Measurements from ENCODE around the gene UMODL1.

Gene UMODL1

DNA sequence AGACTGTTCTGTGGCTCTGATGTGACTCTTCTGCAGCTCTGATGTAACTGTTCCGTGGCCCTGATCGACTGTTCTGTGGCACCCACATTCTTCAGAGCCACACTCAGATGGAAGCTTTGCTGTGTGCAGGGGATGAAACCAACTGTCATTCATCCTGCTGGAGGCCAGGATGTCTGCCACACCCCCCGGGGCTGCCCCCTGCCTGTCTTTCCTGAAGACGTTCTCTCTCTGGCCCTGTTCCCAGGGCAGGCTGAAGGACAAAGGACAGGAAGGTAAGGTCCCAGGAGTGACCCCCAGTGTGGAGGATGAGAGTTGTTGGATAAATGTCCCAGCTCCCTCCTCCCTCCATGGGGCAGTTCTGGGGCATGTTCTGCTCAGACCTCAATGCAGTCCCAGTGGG lies 29.4 kb upstream of the UMODL1 start:
- no peak overlapping the region for H2AFZ ChIP-seq (ENCODE audit: low read depth, low read length)
- no peaks in the 10 kb centered on the region for H3K36me3 ChIP-seq (ENCODE audit: insufficient read depth, low read length)
- no peaks in the 10 kb centered on the region for H3K9me3 ChIP-seq (ENCODE audit: insufficient read depth, low read length, severe bottlenecking)
- H3K4me3 ChIP-seq (ENCODE audit: low read depth in 1 of 2, low read length in 2 of 2): no peak overlapping the region
- H3K27ac ChIP-seq (ENCODE audit: low read length): no peak overlapping the region
- H3K4me1 ChIP-seq (ENCODE audit: insufficient read depth, low read length): peaks cover 8% of the 10 kb centered on the region
- no peaks in the 10 kb centered on the region for H3K79me2 ChIP-seq (ENCODE audit: insufficient read depth, low read length)
- no peaks in the 10 kb centered on the region for H4K20me1 ChIP-seq (ENCODE audit: insufficient read depth, low read length)
- DNase-seq (no peak), ATAC-seq (ENCODE audit: insufficient read depth, low read depth) (no peak)
- H3K27me3 ChIP-seq (ENCODE audit: insufficient read depth, low read length, poor library complexity): no peaks in the 10 kb centered on the region
- TF ChIP-seq EZH2 (IDR thresholded peaks at IDR 0.05; ENCODE audit: borderline replicate concordance, low read depth, low read length, severe bottlenecking): no peak
- TF ChIP-seq, protein P1, sequence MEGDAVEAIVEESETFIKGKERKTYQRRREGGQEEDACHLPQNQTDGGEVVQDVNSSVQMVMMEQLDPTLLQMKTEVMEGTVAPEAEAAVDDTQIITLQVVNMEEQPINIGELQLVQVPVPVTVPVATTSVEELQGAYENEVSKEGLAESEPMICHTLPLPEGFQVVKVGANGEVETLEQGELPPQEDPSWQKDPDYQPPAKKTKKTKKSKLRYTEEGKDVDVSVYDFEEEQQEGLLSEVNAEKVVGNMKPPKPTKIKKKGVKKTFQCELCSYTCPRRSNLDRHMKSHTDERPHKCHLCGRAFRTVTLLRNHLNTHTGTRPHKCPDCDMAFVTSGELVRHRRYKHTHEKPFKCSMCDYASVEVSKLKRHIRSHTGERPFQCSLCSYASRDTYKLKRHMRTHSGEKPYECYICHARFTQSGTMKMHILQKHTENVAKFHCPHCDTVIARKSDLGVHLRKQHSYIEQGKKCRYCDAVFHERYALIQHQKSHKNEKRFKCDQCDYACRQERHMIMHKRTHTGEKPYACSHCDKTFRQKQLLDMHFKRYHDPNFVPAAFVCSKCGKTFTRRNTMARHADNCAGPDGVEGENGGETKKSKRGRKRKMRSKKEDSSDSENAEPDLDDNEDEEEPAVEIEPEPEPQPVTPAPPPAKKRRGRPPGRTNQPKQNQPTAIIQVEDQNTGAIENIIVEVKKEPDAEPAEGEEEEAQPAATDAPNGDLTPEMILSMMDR (IDR thresholded peaks at IDR 0.05; ENCODE audit: borderline replicate concordance, extremely low read depth, low read length, poor library complexity, severe bottlenecking): no peak
- H3K4me2 ChIP-seq (ENCODE audit: insufficient read depth, low read length): no peak overlapping the region
- no peak overlapping the region for H3K9ac ChIP-seq (ENCODE audit: low read depth, low read length)

DNA sequence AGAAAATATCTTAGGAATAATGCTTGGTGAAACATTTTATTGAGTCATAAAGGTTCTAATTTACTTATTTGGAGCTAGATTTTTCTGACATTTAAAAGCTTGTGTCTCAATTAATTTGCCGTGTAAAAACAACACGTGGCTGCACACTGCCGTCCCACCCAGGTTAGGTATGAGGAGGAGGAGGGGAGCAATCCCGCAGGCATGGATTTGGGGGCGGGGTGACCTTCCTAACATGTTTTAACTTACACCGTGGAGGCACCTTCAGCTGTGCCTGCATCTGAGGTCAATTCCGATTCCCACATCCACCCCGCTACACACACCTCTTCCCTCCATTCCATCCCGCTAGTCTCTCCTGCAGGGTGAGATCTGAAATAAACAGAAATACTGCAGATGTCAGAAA lies 28.5 kb upstream of the UMODL1 start:
- H3K4me3 ChIP-seq (ENCODE audit: low read depth in 1 of 2, low read length in 2 of 2): no peak overlapping the region
- H4K20me1 ChIP-seq (ENCODE audit: insufficient read depth, low read length): no peaks in the 10 kb centered on the region
- no peaks in the 10 kb centered on the region for H3K9me3 ChIP-seq (ENCODE audit: insufficient read depth, low read length, severe bottlenecking)
- H3K27me3 ChIP-seq (ENCODE audit: insufficient read depth, low read length, poor library complexity): no peaks in the 10 kb centered on the region
- no peak for TF ChIP-seq EZH2 (IDR thresholded peaks at IDR 0.05; ENCODE audit: borderline replicate concordance, low read depth, low read length, severe bottlenecking)
- TF ChIP-seq, protein P1 (IDR thresholded peaks at IDR 0.05; ENCODE audit: borderline replicate concordance, extremely low read depth, low read length, poor library complexity, severe bottlenecking): no peak
- no peak overlapping the region for H3K27ac ChIP-seq (ENCODE audit: low read length)
- H3K79me2 ChIP-seq (ENCODE audit: insufficient read depth, low read length): no peaks in the 10 kb centered on the region
- DNase-seq (no peak), ATAC-seq (ENCODE audit: insufficient read depth, low read depth) (no peak)
- H2AFZ ChIP-seq (ENCODE audit: low read depth, low read length): no peak overlapping the region
- no peaks in the 10 kb centered on the region for H3K36me3 ChIP-seq (ENCODE audit: insufficient read depth, low read length)
- H3K9ac ChIP-seq (ENCODE audit: low read depth, low read length): no peak overlapping the region
- peaks cover 8% of the 10 kb centered on the region for H3K4me1 ChIP-seq (ENCODE audit: insufficient read depth, low read length)
- no peak overlapping the region for H3K4me2 ChIP-seq (ENCODE audit: insufficient read depth, low read length)

DNA sequence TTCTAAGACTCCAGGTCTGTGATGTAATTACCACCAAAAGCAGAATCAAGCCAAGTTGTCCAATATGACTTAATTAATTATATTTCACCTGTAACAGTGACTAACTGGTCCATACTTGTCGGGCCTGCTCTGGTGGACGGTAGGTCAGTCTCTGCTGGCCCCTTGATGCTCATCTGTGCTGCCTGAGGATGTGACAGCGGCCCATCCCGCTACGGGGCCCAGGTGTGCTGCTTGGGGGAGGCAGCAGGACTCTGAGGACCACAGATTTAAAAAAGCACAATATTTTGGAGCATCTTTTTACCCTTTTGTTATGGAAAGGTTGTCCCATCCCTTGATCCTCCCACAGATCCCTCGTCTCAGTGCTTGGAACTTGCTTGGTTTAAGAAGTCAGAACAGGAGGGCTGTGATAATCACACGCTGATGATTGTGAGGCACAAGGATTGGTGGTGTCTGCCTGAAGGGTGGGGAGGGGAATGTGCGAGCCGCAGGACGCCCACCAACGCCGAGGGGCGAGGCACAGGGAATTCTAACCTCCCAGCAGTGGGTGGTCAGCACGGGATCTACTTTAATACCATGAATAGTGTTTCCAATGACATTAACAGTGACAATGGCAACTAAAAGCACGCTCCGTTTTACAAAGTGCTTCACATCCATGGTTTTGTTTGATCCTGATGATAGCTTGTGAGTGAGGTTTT lies 27.8 kb upstream of the UMODL1 start:
- no peak overlapping the region for H3K9ac ChIP-seq (ENCODE audit: low read depth, low read length)
- H3K4me1 ChIP-seq (ENCODE audit: insufficient read depth, low read length): peaks cover 8% of the 10 kb centered on the region
- no peak overlapping the region for H2AFZ ChIP-seq (ENCODE audit: low read depth, low read length)
- H3K36me3 ChIP-seq (ENCODE audit: insufficient read depth, low read length): no peaks in the 10 kb centered on the region
- DNase-seq (no peak), ATAC-seq (ENCODE audit: insufficient read depth, low read depth) (no peak)
- no peaks in the 10 kb centered on the region for H3K27me3 ChIP-seq (ENCODE audit: insufficient read depth, low read length, poor library complexity)
- TF ChIP-seq, protein P1 (IDR thresholded peaks at IDR 0.05; ENCODE audit: borderline replicate concordance, extremely low read depth, low read length, poor library complexity, severe bottlenecking): no peak
- no peak for TF ChIP-seq EZH2 (IDR thresholded peaks at IDR 0.05; ENCODE audit: borderline replicate concordance, low read depth, low read length, severe bottlenecking)
- no peak overlapping the region for H3K4me2 ChIP-seq (ENCODE audit: insufficient read depth, low read length)
- H4K20me1 ChIP-seq (ENCODE audit: insufficient read depth, low read length): no peaks in the 10 kb centered on the region
- H3K27ac ChIP-seq (ENCODE audit: low read length): no peak overlapping the region
- no peaks in the 10 kb centered on the region for H3K79me2 ChIP-seq (ENCODE audit: insufficient read depth, low read length)
- no peaks in the 10 kb centered on the region for H3K9me3 ChIP-seq (ENCODE audit: insufficient read depth, low read length, severe bottlenecking)
- no peak overlapping the region for H3K4me3 ChIP-seq (ENCODE audit: low read depth in 1 of 2, low read length in 2 of 2)
